BJ (cell line): ENCODE data around the gene RAD51B. TPM values are rescaled to one million over a fixed set of nuclear protein-coding genes. Genes with fewer than 3 reads are reported as not detected.
A peak's percentile ranks its signal among the peaks of the same experiment; 100 is the strongest.
"Not testable (repeated sequence)": the region's sequence is repeated elsewhere in the genome, so short reads cannot be mapped to it uniquely, and the experiment has no call there.

Source experiments
- CTCF ChIA-PET: fragments of 350-600 bp; formaldehyde crosslinking; extraction: SDS; loops from one replicate; lab custom pipeline; 2021; ENCODE audit warnings: antibody characterized with exemption, inconsistent platforms; lab: Yijun Ruan, JAX
- POLR2A ChIA-PET: fragments of 300-600 bp; sonication (Branson Sonifier 250); formaldehyde crosslinking; extraction: SDS; loops from one replicate; lab custom pipeline; 2021; ENCODE audit warnings: antibody characterized with exemption; lab: Charles Lee
- DNase-seq: peaks from one replicate; pipeline ENCODE4 v3.0.0-alpha.2; 2011; ENCODE audit warnings: low read depth
- H3K27me3 ChIP-seq: 2 replicates; pipeline ENCODE4 v1.6.0; 2011; ENCODE audit warnings: low read length; ENCODE audit not compliant: control insufficient read depth, insufficient read depth
- H3K36me3 ChIP-seq: 2 replicates; pipeline ENCODE4 v1.5.1; 2011; ENCODE audit warnings: low read length; ENCODE audit not compliant: control insufficient read depth, insufficient read depth
- H3K4me3 ChIP-seq: 2 replicates; pipeline ENCODE4 v1.5.1; 2011; ENCODE audit warnings: low read depth, mild to moderate bottlenecking, control low read depth, low read length
- polyA plus RNA-seq: library from polyadenylated mRNA; depleted of rRNA; stranded (reverse); fragments of >200 nt; gene quantifications from 2 replicates; pipeline ENCODE4 v1.2.3, GENCODE V29; 2011
- TF ChIP-seq, protein P1 (sequence below): IDR thresholded peaks from 2 replicates; pipeline ENCODE4 v1.5.1; 2011; ENCODE audit warnings: low read depth, mild to moderate bottlenecking, control low read depth, inconsistent platforms, low read length, moderate library complexity; ENCODE audit not compliant: insufficient read depth

Gene RAD51B
- polyA plus RNA-seq, 1 experiment: 5.6 TPM

- TF ChIP-seq, protein P1, sequence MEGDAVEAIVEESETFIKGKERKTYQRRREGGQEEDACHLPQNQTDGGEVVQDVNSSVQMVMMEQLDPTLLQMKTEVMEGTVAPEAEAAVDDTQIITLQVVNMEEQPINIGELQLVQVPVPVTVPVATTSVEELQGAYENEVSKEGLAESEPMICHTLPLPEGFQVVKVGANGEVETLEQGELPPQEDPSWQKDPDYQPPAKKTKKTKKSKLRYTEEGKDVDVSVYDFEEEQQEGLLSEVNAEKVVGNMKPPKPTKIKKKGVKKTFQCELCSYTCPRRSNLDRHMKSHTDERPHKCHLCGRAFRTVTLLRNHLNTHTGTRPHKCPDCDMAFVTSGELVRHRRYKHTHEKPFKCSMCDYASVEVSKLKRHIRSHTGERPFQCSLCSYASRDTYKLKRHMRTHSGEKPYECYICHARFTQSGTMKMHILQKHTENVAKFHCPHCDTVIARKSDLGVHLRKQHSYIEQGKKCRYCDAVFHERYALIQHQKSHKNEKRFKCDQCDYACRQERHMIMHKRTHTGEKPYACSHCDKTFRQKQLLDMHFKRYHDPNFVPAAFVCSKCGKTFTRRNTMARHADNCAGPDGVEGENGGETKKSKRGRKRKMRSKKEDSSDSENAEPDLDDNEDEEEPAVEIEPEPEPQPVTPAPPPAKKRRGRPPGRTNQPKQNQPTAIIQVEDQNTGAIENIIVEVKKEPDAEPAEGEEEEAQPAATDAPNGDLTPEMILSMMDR: no peak
- POLR2A ChIA-PET: no interaction called here
- DNase-seq: no peak
- CTCF ChIA-PET: no interaction called here
- Histone ChIP-seq H3K27me3 (no peaks in the 10 kb centered on the region), H3K36me3 (no peaks in the 10 kb centered on the region), H3K4me3 (no peak overlapping the region)
These were observed 166.7 kb downstream of the RAD51B start for GRCh38 chr14:67986131-67986841.

DNA sequence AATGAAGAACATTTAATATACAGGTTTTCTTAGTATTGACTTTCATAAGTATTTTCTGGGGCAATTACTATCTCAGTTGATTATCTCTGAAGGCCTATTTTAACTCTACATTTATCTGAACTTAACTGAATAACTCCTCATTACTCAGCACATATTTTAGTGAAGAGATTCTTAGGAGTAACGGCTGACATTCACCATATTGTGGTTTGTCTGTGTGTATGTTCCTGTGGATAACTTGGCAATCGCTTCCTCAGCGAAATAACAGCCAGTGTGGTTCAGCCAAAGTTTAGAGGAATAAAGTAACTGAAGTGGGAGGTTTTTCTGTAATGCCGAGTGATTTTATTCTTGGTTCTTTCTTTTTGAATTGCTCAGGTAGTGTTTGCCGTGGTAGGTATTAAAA lies 168.0 kb downstream of the RAD51B start:
- Histone ChIP-seq H3K4me3 (no peak overlapping the region), H3K36me3 (no peaks in the 10 kb centered on the region), H3K27me3 (no peaks in the 10 kb centered on the region)
- POLR2A ChIA-PET: no interaction called here
- TF ChIP-seq, protein P1: no peak
- CTCF ChIA-PET: no interaction called here
- peak; percentile 59 for DNase-seq

GRCh38 chr14:67988210-67988609 lies 168.6 kb downstream of the RAD51B start:
- H3K36me3 ChIP-seq, DNase-seq, H3K27me3 ChIP-seq, CTCF ChIA-PET, H3K4me3 ChIP-seq, POLR2A ChIA-PET: not testable (repeated sequence)

- no peak for DNase-seq
- Histone ChIP-seq H3K4me3 (no peak overlapping the region), H3K36me3 (no peaks in the 10 kb centered on the region), H3K27me3 (no peaks in the 10 kb centered on the region)
- POLR2A ChIA-PET: no interaction called here
- TF ChIP-seq, protein P1: no peak
- CTCF ChIA-PET: no interaction called here
These were observed 171.0 kb downstream of the RAD51B start for GRCh38 chr14:67990576-67990975.

DNA sequence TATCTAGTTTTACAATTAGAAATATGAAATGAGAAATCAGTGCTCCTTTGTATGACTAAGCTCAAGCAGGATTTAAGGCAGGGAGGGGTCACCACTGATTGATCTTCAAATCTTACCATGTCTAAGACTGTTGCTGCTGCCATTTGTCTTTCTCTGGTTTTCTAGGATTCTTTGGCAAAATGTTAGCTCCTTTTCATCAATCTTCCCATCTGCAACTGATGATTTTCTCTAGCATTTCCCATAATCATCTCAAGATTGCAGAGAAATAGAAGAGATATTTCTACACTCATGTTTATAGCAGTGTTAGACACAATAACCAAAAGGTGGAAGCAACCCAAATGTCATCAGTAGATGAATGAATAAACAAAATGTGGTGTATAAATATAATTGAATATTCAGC lies 175.0 kb downstream of the RAD51B start:
- no peak for DNase-seq
- TF ChIP-seq, protein P1: no peak
- no peaks in the 10 kb centered on the region for H3K27me3 ChIP-seq
- CTCF ChIA-PET: interaction anchor here (0.7 kb wide), 1 partner anchor 11 kb away, joined by 3 read pairs; no protein-coding TSS in a partner anchor
- no peaks in the 10 kb centered on the region for H3K36me3 ChIP-seq
- no peak overlapping the region for H3K4me3 ChIP-seq
- POLR2A ChIA-PET: interaction anchor here (0.6 kb wide), 1 partner anchor 165 kb away, joined by 3 read pairs; no protein-coding TSS in a partner anchor

GRCh38 chr14:67996235-67996634 lies 176.7 kb downstream of the RAD51B start:
- Histone ChIP-seq H3K36me3 (no peaks in the 10 kb centered on the region), H3K4me3 (no peak overlapping the region), H3K27me3 (no peaks in the 10 kb centered on the region)
- TF ChIP-seq, protein P1: no peak
- no peak for DNase-seq
- POLR2A ChIA-PET: no interaction called here
- CTCF ChIA-PET: no interaction called here
